Vagina (tissue), 2 donors: ENCODE results near the gene CELF4.

Source experiments
- POLR2A ChIP-seq, 2 donors: fragments of 450-650 bp; IDR thresholded peaks; one replicate each; pipeline ENCODE4 v1.6.1; 2017; ENCODE audit warnings: antibody characterized with exemption in 2 of 2, mild to moderate bottlenecking in 2 of 2, moderate library complexity in 2 of 2
- POLR2AphosphoS5 ChIP-seq, 2 donors: sonication (generic); formaldehyde crosslinking; IDR thresholded peaks; one replicate each; pipeline ENCODE4 v1.9.0; 2017; ENCODE audit warnings: antibody characterized with exemption in 2 of 2, mild to moderate bottlenecking in 2 of 2, low read depth in 1 of 2; ENCODE audit not compliant: insufficient read depth in 1 of 2
- TF ChIP-seq, protein P1 (sequence below), 3 experiments: fragments of 450-650 bp in 2 of 3; fragments of 200-600 bp in 1 of 3; sonication (generic) in 1 of 3; IDR thresholded peaks; one replicate each; pipeline ENCODE4 v1.5.1; 2017 to 2019; ENCODE audit warnings: antibody characterized with exemption in 3 of 3, mild to moderate bottlenecking in 2 of 3, moderate library complexity in 2 of 3

DNA sequence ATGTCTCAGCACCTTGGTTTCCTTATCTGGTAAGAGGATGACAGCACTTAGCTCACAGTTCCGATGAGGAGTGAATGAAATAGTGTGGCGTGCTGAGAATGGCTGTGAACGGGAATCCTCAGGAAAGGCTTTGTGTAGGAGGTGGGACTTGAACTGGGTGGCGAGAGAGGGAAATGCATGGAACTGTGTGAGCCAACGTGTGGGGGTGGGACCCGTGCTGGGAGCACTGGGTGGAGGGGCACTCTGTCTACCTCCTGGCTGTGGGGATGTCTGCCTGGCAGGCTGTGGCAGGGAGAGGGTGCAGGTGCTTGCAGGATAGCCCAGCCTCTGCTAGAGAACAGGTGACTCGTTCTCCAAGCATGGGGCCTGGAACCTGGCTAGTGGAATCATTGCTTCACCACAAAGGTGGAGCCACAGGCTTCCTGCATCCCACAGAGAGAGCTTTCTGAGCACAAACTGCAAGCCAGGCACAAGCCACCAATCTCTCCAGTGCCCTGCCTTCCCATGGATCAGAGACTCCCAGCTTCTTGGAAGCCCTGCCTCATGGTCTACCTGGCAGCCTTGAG is 145.2 kb downstream of the CELF4 start:
- TF ChIP-seq, protein P1, sequence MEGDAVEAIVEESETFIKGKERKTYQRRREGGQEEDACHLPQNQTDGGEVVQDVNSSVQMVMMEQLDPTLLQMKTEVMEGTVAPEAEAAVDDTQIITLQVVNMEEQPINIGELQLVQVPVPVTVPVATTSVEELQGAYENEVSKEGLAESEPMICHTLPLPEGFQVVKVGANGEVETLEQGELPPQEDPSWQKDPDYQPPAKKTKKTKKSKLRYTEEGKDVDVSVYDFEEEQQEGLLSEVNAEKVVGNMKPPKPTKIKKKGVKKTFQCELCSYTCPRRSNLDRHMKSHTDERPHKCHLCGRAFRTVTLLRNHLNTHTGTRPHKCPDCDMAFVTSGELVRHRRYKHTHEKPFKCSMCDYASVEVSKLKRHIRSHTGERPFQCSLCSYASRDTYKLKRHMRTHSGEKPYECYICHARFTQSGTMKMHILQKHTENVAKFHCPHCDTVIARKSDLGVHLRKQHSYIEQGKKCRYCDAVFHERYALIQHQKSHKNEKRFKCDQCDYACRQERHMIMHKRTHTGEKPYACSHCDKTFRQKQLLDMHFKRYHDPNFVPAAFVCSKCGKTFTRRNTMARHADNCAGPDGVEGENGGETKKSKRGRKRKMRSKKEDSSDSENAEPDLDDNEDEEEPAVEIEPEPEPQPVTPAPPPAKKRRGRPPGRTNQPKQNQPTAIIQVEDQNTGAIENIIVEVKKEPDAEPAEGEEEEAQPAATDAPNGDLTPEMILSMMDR (IDR thresholded peaks at IDR 0.05): no peak
- TF ChIP-seq POLR2A (IDR thresholded peaks at IDR 0.05) (no peak), POLR2AphosphoS5 (IDR thresholded peaks at IDR 0.05; ENCODE audit: insufficient read depth in 1 of 2, low read depth in 1 of 2) (no peak)
